ENCODE measurements around the gene ABCC5. TPM values are rescaled to one million over a fixed set of nuclear protein-coding genes. Genes with fewer than 3 reads are reported as not detected.
"Not testable (repeated sequence)": the region's sequence is repeated elsewhere in the genome, so short reads cannot be mapped to it uniquely, and the experiment has no call there.

Gene ABCC5
- total RNA-seq, 2 experiments from 2014 or later = 25.1 to 25.6 TPM

DNA sequence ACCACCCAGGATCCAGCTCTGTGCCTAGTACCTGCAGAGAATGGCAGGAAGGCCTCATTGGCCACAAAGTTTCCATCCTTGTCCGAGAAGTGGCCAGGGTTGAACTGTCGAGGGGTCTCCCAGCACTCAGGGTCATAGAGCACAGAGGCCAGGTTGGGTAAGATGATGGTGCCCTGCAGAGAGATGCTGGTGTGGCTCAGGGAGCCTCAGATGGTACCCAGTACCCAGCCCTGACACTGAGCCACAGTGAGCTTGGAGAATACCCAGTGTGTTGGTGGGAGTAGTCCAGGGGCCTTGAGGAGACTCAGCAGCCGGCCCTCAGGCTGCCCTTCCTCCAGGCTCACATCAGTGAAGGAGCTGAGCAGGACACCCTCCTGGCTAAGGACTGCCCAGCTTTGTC is 121.5 kb downstream of the ABCC5 start:
- POLR2A ChIA-PET = no interaction called here
- no peak for ATAC-seq (ENCODE audit: low read depth)
- H3K4me3 Mint-ChIP-seq = no peak overlapping the region

GRCh38 chr3:183895774-183896173 is 121.9 kb downstream of the ABCC5 start:
- H3K36me3 Mint-ChIP-seq = no peaks in the 10 kb centered on the region
- POLR2A ChIA-PET = no interaction called here
- peaks cover 3% of the 10 kb centered on the region for H3K9me3 Mint-ChIP-seq
- H3K27me3 Mint-ChIP-seq = peaks cover 4% of the 10 kb centered on the region
- ATAC-seq (ENCODE audit: low read depth) = no peak
- DNase-seq = no peak
- H3K27ac Mint-ChIP-seq = no peak overlapping the region
- no peak overlapping the region for H3K4me3 Mint-ChIP-seq
- H3K4me1 Mint-ChIP-seq = peaks cover 6% of the 10 kb centered on the region

More for the DNA sequence above, 121.5 kb downstream of the ABCC5 start:
- H3K27ac Mint-ChIP-seq = no peak overlapping the region
- peaks cover 3% of the 10 kb centered on the region for H3K9me3 Mint-ChIP-seq
- H3K27me3 Mint-ChIP-seq = peaks cover 5% of the 10 kb centered on the region
- H3K36me3 Mint-ChIP-seq = no peaks in the 10 kb centered on the region
- peaks cover 6% of the 10 kb centered on the region for H3K4me1 Mint-ChIP-seq
- no peak for DNase-seq

DNA sequence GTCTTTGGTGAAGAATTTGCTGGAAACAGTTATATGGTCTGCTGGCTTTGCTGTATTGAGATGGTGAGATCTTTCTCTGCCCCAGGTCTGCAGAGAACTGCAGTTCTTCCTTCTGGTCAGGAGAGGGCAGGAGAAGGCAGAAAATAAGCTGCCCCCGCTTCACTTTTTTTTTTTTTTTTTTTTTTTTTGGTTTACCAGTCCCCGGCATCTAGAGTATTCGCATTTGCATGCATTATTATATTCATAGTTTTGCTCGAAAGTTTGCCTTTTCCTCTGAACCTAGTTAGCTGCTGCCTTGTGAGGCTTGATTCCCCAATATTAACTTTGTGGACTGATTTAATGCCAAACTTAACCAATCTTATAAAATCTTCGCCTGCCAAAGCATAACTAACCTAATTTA is 122.4 kb downstream of the ABCC5 start:
- DNase-seq (no peak), ATAC-seq (ENCODE audit: low read depth) (peak; percentile 66)
- H3K9me3 Mint-ChIP-seq = peaks cover 1% of the 10 kb centered on the region
- no peaks in the 10 kb centered on the region for H3K36me3 Mint-ChIP-seq
- H3K27me3 Mint-ChIP-seq = peaks cover 4% of the 10 kb centered on the region
- POLR2A ChIA-PET = no interaction called here
- no peak overlapping the region for H3K27ac Mint-ChIP-seq
- peaks cover 6% of the 10 kb centered on the region for H3K4me1 Mint-ChIP-seq
- H3K4me3 Mint-ChIP-seq = no peak overlapping the region

DNA sequence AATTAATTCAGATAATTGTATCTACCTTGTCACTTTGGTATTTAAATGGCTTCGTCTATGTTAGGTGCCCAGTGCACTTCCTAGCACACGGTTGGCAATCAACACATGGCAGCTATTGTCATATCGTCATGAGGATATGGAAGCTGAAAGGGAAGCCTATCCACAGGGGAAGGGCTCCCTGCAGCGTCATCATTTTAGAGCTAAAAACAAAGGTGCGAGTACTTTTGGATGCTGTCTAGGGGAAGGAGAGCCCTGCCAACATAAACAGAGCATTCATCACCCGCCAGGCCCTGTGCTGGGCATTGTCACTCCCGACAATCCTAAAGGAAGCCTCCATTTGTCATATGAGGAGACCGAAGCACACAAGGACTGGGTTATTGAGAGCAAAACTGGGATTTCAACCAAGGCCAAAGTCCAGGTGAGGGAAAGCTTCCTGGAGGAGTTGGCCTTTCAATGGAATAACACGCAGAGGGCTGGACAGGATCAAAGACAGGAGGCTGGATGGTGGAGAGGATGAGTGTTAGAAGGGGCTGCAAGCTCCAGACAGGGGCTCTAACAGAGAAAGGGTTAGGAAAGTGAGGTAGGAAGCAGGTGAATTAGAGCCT is 125.0 kb downstream of the ABCC5 start:
- H3K27me3 Mint-ChIP-seq = peaks cover 2% of the 10 kb centered on the region
- H3K9me3 Mint-ChIP-seq = no peaks in the 10 kb centered on the region
- no peak overlapping the region for H3K27ac Mint-ChIP-seq
- DNase-seq (no peak), ATAC-seq (ENCODE audit: low read depth) (no peak)
- H3K4me3 Mint-ChIP-seq = no peak overlapping the region
- POLR2A ChIA-PET = no interaction called here
- H3K4me1 Mint-ChIP-seq = peaks cover 6% of the 10 kb centered on the region
- no peaks in the 10 kb centered on the region for H3K36me3 Mint-ChIP-seq

DNA sequence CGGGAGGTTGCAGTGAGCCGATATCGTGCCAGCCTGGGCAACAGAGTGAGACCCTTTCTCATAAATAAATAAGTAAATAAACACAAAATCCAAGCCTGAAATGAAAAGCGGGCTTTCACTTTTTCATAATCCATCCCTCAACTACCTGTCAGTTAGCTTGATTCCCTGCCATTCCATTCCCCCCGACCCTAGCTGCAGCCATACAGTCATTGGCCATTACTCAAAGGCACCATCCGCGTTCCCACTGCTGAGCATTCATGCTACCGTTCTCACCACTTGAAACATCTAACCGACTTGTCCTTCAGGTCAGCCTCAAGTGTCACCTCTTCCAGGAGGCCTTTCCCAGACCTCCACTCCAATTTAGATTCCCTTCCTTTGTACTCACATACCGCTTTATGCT is 131.9 kb downstream of the ABCC5 start:
- POLR2A ChIA-PET = no interaction called here
- Mint-ChIP-seq H3K27ac (peak overlapping the region; percentile 5), H3K4me3 (peak overlapping the region; percentile 6), H3K36me3 (no peaks in the 10 kb centered on the region), H3K9me3 (no peaks in the 10 kb centered on the region), H3K27me3 (no peaks in the 10 kb centered on the region), H3K4me1 (peaks cover 24% of the 10 kb centered on the region)
- ATAC-seq (ENCODE audit: low read depth) = no peak
- no peak for DNase-seq

- DNase-seq = peak; percentile 99
- Mint-ChIP-seq H3K27ac (peak within 1 kb of the TSS; percentile 93), H3K4me3 (peak within 1 kb of the TSS; percentile 93), H3K27me3 (no peaks in the 10 kb centered on the region), H3K36me3 (peaks cover 4% of the 10 kb centered on the region), H3K9me3 (no peaks in the 10 kb centered on the region), H3K4me1 (peaks cover 26% of the 10 kb centered on the region)
- POLR2A ChIA-PET = interaction anchor here (0.6 to 1.6 kb wide), 5 partner anchors 9 to 187 kb away, joined by 3 to 5 read pairs (median 4); partner anchors contain the start of genes MAP6D1 and YEATS2
- ATAC-seq (ENCODE audit: low read depth) = peak; percentile 100
Observed at GRCh38 chr3:183884427-183885296, 133.0 kb downstream of the ABCC5 start, which contains the start of gene PARL. TSS of gene PARL (minus strand) at chr3:183884880. CDS start at chr3:183884846, 34 bp downstream.

DNA sequence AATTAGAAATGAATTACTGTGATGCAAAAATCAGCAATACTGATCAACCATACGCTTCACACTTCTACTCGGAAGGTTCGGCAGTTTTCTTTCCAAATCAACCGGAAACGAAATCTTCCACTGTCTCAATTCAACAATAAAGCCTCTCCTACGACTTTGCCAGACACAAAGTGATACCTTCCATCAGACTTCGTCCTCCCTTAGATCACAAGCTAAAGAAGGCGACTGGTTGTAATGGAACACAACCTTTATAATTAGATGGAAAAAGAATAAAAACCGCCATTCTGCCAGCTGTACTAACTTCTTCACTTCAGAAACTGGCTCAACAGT is 133.6 kb downstream of the ABCC5 start:
- DNase-seq = no peak
- Mint-ChIP-seq H3K36me3 (peaks cover 6% of the 10 kb centered on the region), H3K27ac (peak overlapping the region; percentile 93), H3K4me1 (peaks cover 28% of the 10 kb centered on the region), H3K9me3 (no peaks in the 10 kb centered on the region), H3K4me3 (peak overlapping the region; percentile 93), H3K27me3 (no peaks in the 10 kb centered on the region)
- POLR2A ChIA-PET = interaction anchor here (1.1 to 1.6 kb wide), 4 partner anchors 58 to 187 kb away, joined by 3 to 5 read pairs (median 4); partner anchors contain the start of genes MAP6D1 and YEATS2
- ATAC-seq (ENCODE audit: low read depth) = peak; percentile 3

- H3K4me3 Mint-ChIP-seq = peak overlapping the region; percentile 93
- H3K36me3 Mint-ChIP-seq = peaks cover 9% of the 10 kb centered on the region
- POLR2A ChIA-PET = interaction anchor here (1.1 to 1.6 kb wide), 2 partner anchors 68 to 186 kb away, joined by 5 read pairs; partner anchors contain the start of gene YEATS2
- H3K27ac Mint-ChIP-seq = peak overlapping the region; percentile 93
- no peaks in the 10 kb centered on the region for H3K9me3 Mint-ChIP-seq
- H3K4me1 Mint-ChIP-seq = peaks cover 30% of the 10 kb centered on the region
- ATAC-seq (ENCODE audit: low read depth) = no peak
- no peak for DNase-seq
- H3K27me3 Mint-ChIP-seq = no peaks in the 10 kb centered on the region
Observed at GRCh38 chr3:183883291-183884096, 134.2 kb downstream of the ABCC5 start.

- peaks cover 32% of the 10 kb centered on the region for H3K4me1 Mint-ChIP-seq
- H3K36me3 Mint-ChIP-seq = peaks cover 17% of the 10 kb centered on the region
- DNase-seq (no peak), ATAC-seq (ENCODE audit: low read depth) (no peak)
- no peaks in the 10 kb centered on the region for H3K9me3 Mint-ChIP-seq
- H3K27ac Mint-ChIP-seq = no peak overlapping the region
- no peaks in the 10 kb centered on the region for H3K27me3 Mint-ChIP-seq
- no peak overlapping the region for H3K4me3 Mint-ChIP-seq
- POLR2A ChIA-PET = no interaction called here
Observed at GRCh38 chr3:183880121-183880520, 137.6 kb downstream of the ABCC5 start.

GRCh38 chr3:183879243-183879642 is 138.4 kb downstream of the ABCC5 start:
- POLR2A ChIA-PET = no interaction called here
- no peak for DNase-seq
- Mint-ChIP-seq H3K27ac (no peak overlapping the region), H3K4me3 (no peak overlapping the region), H3K36me3 (peaks cover 17% of the 10 kb centered on the region), H3K9me3 (no peaks in the 10 kb centered on the region), H3K27me3 (no peaks in the 10 kb centered on the region), H3K4me1 (peaks cover 31% of the 10 kb centered on the region)
- ATAC-seq (ENCODE audit: low read depth) = no peak

GRCh38 chr3:183878071-183878470 is 139.6 kb downstream of the ABCC5 start:
- H3K9me3 Mint-ChIP-seq = no peaks in the 10 kb centered on the region
- peaks cover 17% of the 10 kb centered on the region for H3K36me3 Mint-ChIP-seq
- ATAC-seq (ENCODE audit: low read depth) (peak; percentile 22), DNase-seq (no peak)
- POLR2A ChIA-PET = no interaction called here
- no peak overlapping the region for H3K27ac Mint-ChIP-seq
- H3K4me3 Mint-ChIP-seq = no peak overlapping the region
- no peaks in the 10 kb centered on the region for H3K27me3 Mint-ChIP-seq
- H3K4me1 Mint-ChIP-seq = peaks cover 22% of the 10 kb centered on the region

GRCh38 chr3:183877227-183877626 is 140.5 kb downstream of the ABCC5 start:
- H3K27me3 Mint-ChIP-seq, H3K27ac Mint-ChIP-seq, POLR2A ChIA-PET: not testable (repeated sequence)

DNA sequence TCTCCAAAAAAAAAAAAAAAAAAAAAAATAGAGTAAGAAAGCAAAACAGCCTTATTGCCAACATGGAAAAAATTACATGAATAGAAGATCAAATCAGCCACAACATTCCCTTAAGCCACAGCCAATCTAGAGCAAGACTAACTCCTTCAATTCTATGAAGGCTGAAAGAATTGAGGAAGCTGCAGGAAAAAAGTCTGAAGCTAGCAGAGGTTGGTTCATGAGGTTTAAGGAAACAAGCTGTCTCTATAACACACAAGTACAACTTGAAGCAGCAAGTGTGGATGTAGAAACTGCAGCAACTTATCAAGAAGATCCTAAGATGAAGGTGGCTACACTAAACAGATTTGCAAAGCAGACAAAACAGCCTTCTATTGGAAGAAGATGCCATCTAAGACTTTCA is 142.3 kb downstream of the ABCC5 start:
- H3K4me1 Mint-ChIP-seq = peaks cover 22% of the 10 kb centered on the region
- no peak overlapping the region for H3K27ac Mint-ChIP-seq
- POLR2A ChIA-PET = interaction anchor here (1.2 kb wide), 1 partner anchor 10 kb away, joined by 3 read pairs; no protein-coding TSS in a partner anchor
- peaks cover 19% of the 10 kb centered on the region for H3K36me3 Mint-ChIP-seq
- H3K9me3 Mint-ChIP-seq = no peaks in the 10 kb centered on the region
- DNase-seq = no peak
- ATAC-seq (ENCODE audit: low read depth) = no peak
- H3K27me3 Mint-ChIP-seq = no peaks in the 10 kb centered on the region
- H3K4me3 Mint-ChIP-seq = no peak overlapping the region

More at GRCh38 chr3:183877227-183877626, 140.5 kb downstream of the ABCC5 start:
- not testable (repeated sequence) for ATAC-seq (ENCODE audit: low read depth); H3K4me3 Mint-ChIP-seq; H3K9me3 Mint-ChIP-seq; DNase-seq
- Mint-ChIP-seq H3K36me3 (peaks cover 17% of the 10 kb centered on the region), H3K4me1 (peaks cover 14% of the 10 kb centered on the region)
